ENCODE data around the gene IFT43. TPM values are rescaled to one million over a fixed set of nuclear protein-coding genes. Genes with fewer than 3 reads are reported as not detected.

Gene IFT43
- total and polyA plus RNA-seq, 7 donors, result 10.4 to 23.6 (median 15.6) TPM

- Histone ChIP-seq H3K36me3 (ENCODE audit: insufficient read depth in 1 of 2, low read depth in 1 of 2) (peaks cover 0 to 16% of the 10 kb centered on the region in 2 donors), H3K27me3 (ENCODE audit: insufficient read depth in 3 of 3, low read length in 2 of 3) (no peaks in the 10 kb centered on the region), H3K27ac (no peak overlapping the region), H3K9me3 (peaks cover 14% of the 10 kb centered on the region), H3K4me1 (no peaks in the 10 kb centered on the region), H3K4me3 (no peak overlapping the region)
- intact Hi-C loops (cut with DNase I), result no loop called here
- DNase-seq (no peak), ATAC-seq (no peak)
- WGBS, 3 donors, result 96 to 100% (median 98%) methylated on average over 2 of the region's 2 CpGs
- no peak for TF ChIP-seq CTCF (IDR thresholded peaks at IDR 0.05)
Observed at GRCh38 chr14:76022991-76023390, 37.4 kb downstream of the IFT43 start.

- Histone ChIP-seq H3K27ac (no peak overlapping the region), H3K9me3 (peaks cover 10% of the 10 kb centered on the region), H3K4me1 (no peaks in the 10 kb centered on the region), H3K36me3 (ENCODE audit: insufficient read depth in 1 of 2, low read depth in 1 of 2) (peaks cover 0 to 16% of the 10 kb centered on the region in 2 donors), H3K27me3 (ENCODE audit: insufficient read depth in 3 of 3, low read length in 2 of 3) (no peaks in the 10 kb centered on the region), H3K4me3 (no peak overlapping the region)
- intact Hi-C loops (cut with DNase I), result no loop called here
- WGBS, 3 donors, result 83 to 90% (median 86%) methylated on average over 1 of the region's 1 CpG
- ATAC-seq, result no peak
- TF ChIP-seq CTCF (IDR thresholded peaks at IDR 0.05), result no peak
- no peak for DNase-seq
Observed at GRCh38 chr14:76023757-76024156, 38.2 kb downstream of the IFT43 start.

GRCh38 chr14:76024211-76024907, 38.8 kb downstream of the IFT43 start:
- intact Hi-C loops (cut with DNase I), result no loop called here
- Histone ChIP-seq H3K4me3 (no peak overlapping the region), H3K27me3 (ENCODE audit: insufficient read depth in 3 of 3, low read length in 2 of 3) (no peaks in the 10 kb centered on the region), H3K36me3 (ENCODE audit: insufficient read depth in 1 of 2, low read depth in 1 of 2) (peaks cover 0 to 16% of the 10 kb centered on the region in 2 donors), H3K9me3 (peaks cover 4% of the 10 kb centered on the region), H3K4me1 (no peaks in the 10 kb centered on the region), H3K27ac (no peak overlapping the region)
- WGBS, 3 donors, result 76 to 81% (median 78%) methylated on average over 4 of the region's 4 CpGs
- DNase-seq (no peak), ATAC-seq (peak in 2 of 4 donors; percentile 34 to 40)
- no peak for TF ChIP-seq CTCF (IDR thresholded peaks at IDR 0.05)

GRCh38 chr14:76034566-76034965, 49.0 kb downstream of the IFT43 start:
- no peak for ATAC-seq
- Histone ChIP-seq H3K27ac (no peak overlapping the region), H3K4me1 (no peaks in the 10 kb centered on the region), H3K27me3 (ENCODE audit: insufficient read depth in 3 of 3, low read length in 2 of 3) (no peaks in the 10 kb centered on the region), H3K36me3 (ENCODE audit: insufficient read depth in 1 of 2, low read depth in 1 of 2) (peaks cover 6 to 15% of the 10 kb centered on the region in 2 donors), H3K4me3 (no peak overlapping the region), H3K9me3 (no peaks in the 10 kb centered on the region)
- TF ChIP-seq CTCF (IDR thresholded peaks at IDR 0.05), result no peak
- no peak for DNase-seq
- WGBS, 3 donors, result 90 to 100% (median 96%) methylated on average over 3 of the region's 3 CpGs
- intact Hi-C loops (cut with DNase I), result no loop called here

- no peak for TF ChIP-seq CTCF (IDR thresholded peaks at IDR 0.05)
- no peak overlapping the region for H3K4me3 ChIP-seq
- ATAC-seq (peak in 3 of 4 donors; percentile 30 to 59 (median 42)), DNase-seq (no peak)
- intact Hi-C loops (cut with DNase I), result no loop called here
- H3K4me1 ChIP-seq, result no peaks in the 10 kb centered on the region
- no peaks in the 10 kb centered on the region for H3K9me3 ChIP-seq
- H3K27ac ChIP-seq, result no peak overlapping the region
- H3K27me3 ChIP-seq (ENCODE audit: insufficient read depth in 3 of 3, low read length in 2 of 3), result no peaks in the 10 kb centered on the region
- WGBS, 3 donors, result 43 to 49% (median 45%) methylated on average over 3 of the region's 3 CpGs
- H3K36me3 ChIP-seq (ENCODE audit: insufficient read depth in 1 of 2, low read depth in 1 of 2), result no peaks in the 10 kb centered on the region
Observed at GRCh38 chr14:76040704-76041103, 55.1 kb downstream of the IFT43 start.
